Uterus (tissue), 2 donors: ENCODE results near the gene ISX.

ENCODE experiments used
- POLR2A ChIP-seq, 2 donors: fragments of 450-650 bp; IDR thresholded peaks; one replicate each; pipeline ENCODE4 v1.6.1; 2016; ENCODE audit warnings: antibody characterized with exemption in 2 of 2, mild to moderate bottlenecking in 1 of 2, moderate library complexity in 1 of 2
- TF ChIP-seq, protein P1 (sequence below), 4 experiments: fragments of 200-600 bp in 2 of 4; fragments of 450-650 bp in 2 of 4; sonication (generic) in 2 of 4; IDR thresholded peaks; one replicate each; pipeline ENCODE4 v1.5.1; 2016 to 2019; ENCODE audit warnings: antibody characterized with exemption in 4 of 4, mild to moderate bottlenecking in 2 of 4, moderate library complexity in 1 of 4

DNA sequence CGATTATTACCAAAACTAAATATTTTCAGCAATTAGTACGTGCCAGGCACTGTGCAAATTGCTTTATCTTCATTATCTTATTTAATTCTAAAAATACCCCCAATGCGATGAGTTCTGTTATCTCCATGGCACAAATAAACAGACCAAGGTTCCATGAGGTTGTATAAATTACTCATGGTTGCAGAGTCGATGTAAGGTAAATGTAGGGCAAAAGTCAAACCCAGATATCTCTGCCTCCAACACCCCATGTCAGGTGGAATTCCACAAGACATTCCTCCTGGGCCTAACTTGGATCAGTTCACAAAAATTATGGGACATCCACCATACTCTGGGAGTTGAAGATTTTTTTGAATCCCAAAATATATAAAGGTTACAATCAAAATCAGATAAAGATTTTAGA lies 43.7 kb downstream of the ISX start:
- TF ChIP-seq, protein P1, sequence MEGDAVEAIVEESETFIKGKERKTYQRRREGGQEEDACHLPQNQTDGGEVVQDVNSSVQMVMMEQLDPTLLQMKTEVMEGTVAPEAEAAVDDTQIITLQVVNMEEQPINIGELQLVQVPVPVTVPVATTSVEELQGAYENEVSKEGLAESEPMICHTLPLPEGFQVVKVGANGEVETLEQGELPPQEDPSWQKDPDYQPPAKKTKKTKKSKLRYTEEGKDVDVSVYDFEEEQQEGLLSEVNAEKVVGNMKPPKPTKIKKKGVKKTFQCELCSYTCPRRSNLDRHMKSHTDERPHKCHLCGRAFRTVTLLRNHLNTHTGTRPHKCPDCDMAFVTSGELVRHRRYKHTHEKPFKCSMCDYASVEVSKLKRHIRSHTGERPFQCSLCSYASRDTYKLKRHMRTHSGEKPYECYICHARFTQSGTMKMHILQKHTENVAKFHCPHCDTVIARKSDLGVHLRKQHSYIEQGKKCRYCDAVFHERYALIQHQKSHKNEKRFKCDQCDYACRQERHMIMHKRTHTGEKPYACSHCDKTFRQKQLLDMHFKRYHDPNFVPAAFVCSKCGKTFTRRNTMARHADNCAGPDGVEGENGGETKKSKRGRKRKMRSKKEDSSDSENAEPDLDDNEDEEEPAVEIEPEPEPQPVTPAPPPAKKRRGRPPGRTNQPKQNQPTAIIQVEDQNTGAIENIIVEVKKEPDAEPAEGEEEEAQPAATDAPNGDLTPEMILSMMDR (IDR thresholded peaks at IDR 0.05): no peak
- TF ChIP-seq POLR2A (IDR thresholded peaks at IDR 0.05): no peak
